IPS-20b (cell line): Measurements from ENCODE around the gene HDAC9.
A peak's percentile ranks its signal among the peaks of the same experiment; 100 is the strongest.

Experiments used
- H3K27ac ChIP-seq: one replicate; pipeline ENCODE4 v1.5.1; 2013; ENCODE audit warnings: low read length
- H3K27me3 ChIP-seq: 2 replicates; pipeline ENCODE4 v1.6.1; 2013; ENCODE audit warnings: mild to moderate bottlenecking, low read length, inconsistent platforms; ENCODE audit not compliant: insufficient read depth
- H3K36me3 ChIP-seq: 2 replicates; pipeline ENCODE4 v1.6.1; 2013; ENCODE audit warnings: low read depth, mild to moderate bottlenecking, inconsistent platforms, low read length, moderate library complexity; ENCODE audit not compliant: insufficient read depth
- H3K4me1 ChIP-seq: 2 replicates; pipeline ENCODE4 v1.6.1; 2013; ENCODE audit warnings: mild to moderate bottlenecking, control low read depth, inconsistent platforms, low read length, moderate library complexity; ENCODE audit not compliant: insufficient read depth
- H3K4me3 ChIP-seq: 2 replicates; pipeline ENCODE4 v1.5.1; 2013; ENCODE audit warnings: mild to moderate bottlenecking, low read length, inconsistent platforms
- H3K9ac ChIP-seq: 2 replicates; pipeline ENCODE4 v1.6.1; 2013; ENCODE audit warnings: low read depth, mild to moderate bottlenecking, inconsistent platforms, low read length, moderate library complexity
- H3K9me3 ChIP-seq: 2 replicates; pipeline ENCODE4 v1.6.1; 2013; ENCODE audit warnings: mild to moderate bottlenecking, low read depth, low read length, inconsistent platforms; ENCODE audit not compliant: insufficient read depth

Gene HDAC9

GRCh38 chr7:18469316-18469715, 26.2 kb upstream of the HDAC9 start:
- Histone ChIP-seq H3K27me3 (no peaks in the 10 kb centered on the region), H3K9ac (no peak overlapping the region), H3K4me3 (no peak overlapping the region), H3K36me3 (no peaks in the 10 kb centered on the region), H3K4me1 (no peaks in the 10 kb centered on the region), H3K9me3 (no peaks in the 10 kb centered on the region), H3K27ac (no peak overlapping the region)

- Histone ChIP-seq H3K36me3 (no peaks in the 10 kb centered on the region), H3K4me1 (no peaks in the 10 kb centered on the region), H3K4me3 (no peak overlapping the region), H3K27ac (no peak overlapping the region), H3K9me3 (no peaks in the 10 kb centered on the region), H3K27me3 (no peaks in the 10 kb centered on the region), H3K9ac (no peak overlapping the region)
These were observed 23.9 kb upstream of the HDAC9 start for GRCh38 chr7:18471476-18472160.

GRCh38 chr7:18472161-18472483, 23.4 kb upstream of the HDAC9 start:
- no peak overlapping the region for H3K9ac ChIP-seq
- no peaks in the 10 kb centered on the region for H3K4me1 ChIP-seq
- no peaks in the 10 kb centered on the region for H3K36me3 ChIP-seq
- no peaks in the 10 kb centered on the region for H3K27me3 ChIP-seq
- no peak overlapping the region for H3K4me3 ChIP-seq
- H3K27ac ChIP-seq, result no peak overlapping the region
- no peaks in the 10 kb centered on the region for H3K9me3 ChIP-seq

- H3K36me3 ChIP-seq, result no peaks in the 10 kb centered on the region
- no peak overlapping the region for H3K4me3 ChIP-seq
- H3K9me3 ChIP-seq, result no peaks in the 10 kb centered on the region
- no peak overlapping the region for H3K27ac ChIP-seq
- H3K4me1 ChIP-seq, result no peaks in the 10 kb centered on the region
- H3K27me3 ChIP-seq, result no peaks in the 10 kb centered on the region
- H3K9ac ChIP-seq, result no peak overlapping the region
These were observed 22.4 kb upstream of the HDAC9 start for GRCh38 chr7:18473119-18473518.

GRCh38 chr7:18474944-18475343, 20.6 kb upstream of the HDAC9 start:
- Histone ChIP-seq H3K4me3 (no peak overlapping the region), H3K36me3 (no peaks in the 10 kb centered on the region), H3K27me3 (no peaks in the 10 kb centered on the region)

GRCh38 chr7:18475488-18475887, 20.1 kb upstream of the HDAC9 start:
- Histone ChIP-seq H3K27ac (no peak overlapping the region), H3K9me3 (no peaks in the 10 kb centered on the region), H3K27me3 (no peaks in the 10 kb centered on the region), H3K36me3 (no peaks in the 10 kb centered on the region), H3K4me1 (no peaks in the 10 kb centered on the region), H3K9ac (no peak overlapping the region), H3K4me3 (no peak overlapping the region)

More at GRCh38 chr7:18474944-18475343, 20.6 kb upstream of the HDAC9 start:
- no peak overlapping the region for H3K27ac ChIP-seq
- H3K9me3 ChIP-seq, result no peaks in the 10 kb centered on the region
- no peak overlapping the region for H3K9ac ChIP-seq
- no peaks in the 10 kb centered on the region for H3K4me1 ChIP-seq

GRCh38 chr7:18481776-18482175, 13.8 kb upstream of the HDAC9 start:
- Histone ChIP-seq H3K9ac (no peak overlapping the region), H3K9me3 (no peaks in the 10 kb centered on the region), H3K27me3 (no peaks in the 10 kb centered on the region), H3K36me3 (no peaks in the 10 kb centered on the region), H3K27ac (no peak overlapping the region), H3K4me1 (no peaks in the 10 kb centered on the region), H3K4me3 (no peak overlapping the region)

- no peak overlapping the region for H3K27ac ChIP-seq
- no peaks in the 10 kb centered on the region for H3K36me3 ChIP-seq
- no peaks in the 10 kb centered on the region for H3K9me3 ChIP-seq
- no peaks in the 10 kb centered on the region for H3K4me1 ChIP-seq
- no peak overlapping the region for H3K4me3 ChIP-seq
- no peak overlapping the region for H3K9ac ChIP-seq
- no peaks in the 10 kb centered on the region for H3K27me3 ChIP-seq
These were observed 7.5 kb upstream of the HDAC9 start for GRCh38 chr7:18488049-18488448.

GRCh38 chr7:18489624-18490023, 5.9 kb upstream of the HDAC9 start:
- H3K27me3 ChIP-seq, result no peaks in the 10 kb centered on the region
- H3K36me3 ChIP-seq, result no peaks in the 10 kb centered on the region
- no peaks in the 10 kb centered on the region for H3K9me3 ChIP-seq
- peaks cover 1% of the 10 kb centered on the region; the same call in 1 of the 2 replicates for H3K4me1 ChIP-seq
- H3K4me3 ChIP-seq, result no peak overlapping the region
- no peak overlapping the region for H3K9ac ChIP-seq
- no peak overlapping the region for H3K27ac ChIP-seq

GRCh38 chr7:18491871-18492270, 3.7 kb upstream of the HDAC9 start:
- H3K9ac ChIP-seq, result no peak overlapping the region

GRCh38 chr7:18494406-18494805, 1.1 kb upstream of the HDAC9 start:
- no peaks in the 10 kb centered on the region for H3K36me3 ChIP-seq
- no peak overlapping the region for H3K4me3 ChIP-seq
- H3K9me3 ChIP-seq, result no peaks in the 10 kb centered on the region
- H3K4me1 ChIP-seq, result peaks cover 22% of the 10 kb centered on the region
- no peak overlapping the region for H3K27ac ChIP-seq
- H3K27me3 ChIP-seq, result no peaks in the 10 kb centered on the region
- H3K9ac ChIP-seq, result no peak overlapping the region

More at GRCh38 chr7:18491871-18492270, 3.7 kb upstream of the HDAC9 start:
- no peaks in the 10 kb centered on the region for H3K27me3 ChIP-seq
- no peaks in the 10 kb centered on the region for H3K36me3 ChIP-seq
- H3K9me3 ChIP-seq, result no peaks in the 10 kb centered on the region
- H3K27ac ChIP-seq, result no peak overlapping the region
- H3K4me3 ChIP-seq, result no peak overlapping the region
- peaks cover 8% of the 10 kb centered on the region for H3K4me1 ChIP-seq

GRCh38 chr7:18494821-18495408, 634 bp upstream of the HDAC9 start:
- Histone ChIP-seq H3K4me3 (peak overlapping the region; percentile 80; the same call in 1 of the 2 replicates), H3K4me1 (peaks cover 22% of the 10 kb centered on the region), H3K27me3 (no peaks in the 10 kb centered on the region), H3K36me3 (no peaks in the 10 kb centered on the region), H3K27ac (peak overlapping the region; percentile 75), H3K9me3 (no peaks in the 10 kb centered on the region), H3K9ac (peak overlapping the region; percentile 88)
